Measurements from ENCODE around the gene YIPF6.
"Not testable (repeated sequence)": the region's sequence is repeated elsewhere in the genome, so short reads cannot be mapped to it uniquely, and the experiment has no call there.

YIPF6 gene

GRCh38 chrX:68506649-68507048 lies 7.8 kb downstream of the YIPF6 start:
- DNase-seq (ENCODE audit: low spot score), result no peak

GRCh38 chrX:68508799-68509198 lies 9.9 kb downstream of the YIPF6 start:
- DNase-seq (ENCODE audit: low spot score), result peak; percentile 3

DNA sequence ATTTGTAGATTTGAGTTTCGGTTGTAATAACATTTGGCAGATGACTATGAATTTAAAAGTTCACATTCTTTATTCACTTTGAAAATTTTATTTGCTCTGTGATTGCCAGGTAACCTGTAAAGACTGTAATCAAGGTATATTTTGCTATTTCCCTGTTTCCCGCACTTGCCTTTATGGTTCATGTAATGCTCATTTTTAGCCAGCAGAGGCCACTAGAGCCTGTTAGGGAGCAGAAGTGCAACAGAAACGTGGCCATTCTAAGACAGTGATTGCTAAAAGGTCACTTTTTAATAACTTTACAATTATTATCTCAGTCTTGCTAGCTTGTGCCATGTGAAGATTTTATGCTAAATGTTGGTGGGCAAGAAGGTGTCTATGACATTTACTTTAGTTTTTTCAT lies 12.4 kb downstream of the YIPF6 start:
- DNase-seq (ENCODE audit: low spot score), result peak; percentile 26

DNA sequence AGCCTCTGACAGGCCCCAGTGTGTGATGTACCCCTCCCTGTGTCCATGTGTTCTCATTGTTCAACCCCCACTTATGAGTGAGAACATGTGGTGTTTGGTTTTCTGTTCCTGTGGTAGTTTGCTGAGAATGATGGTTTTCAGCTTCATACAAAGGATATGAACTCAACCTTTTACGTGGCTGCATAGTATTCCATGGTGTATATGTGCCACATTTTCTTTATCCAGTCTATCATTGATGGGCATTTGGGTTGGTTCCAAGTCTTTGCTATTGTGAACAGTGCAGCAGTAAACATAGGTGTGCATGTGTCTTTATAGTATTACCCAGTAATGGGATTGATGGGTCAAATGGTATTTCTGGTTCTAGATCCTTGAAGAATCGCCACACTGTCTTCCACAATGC lies 25.8 kb downstream of the YIPF6 start:
- DNase-seq (ENCODE audit: low spot score), result not testable (repeated sequence)

- DNase-seq (ENCODE audit: low spot score), result no peak
These were observed 34.1 kb downstream of the YIPF6 start for GRCh38 chrX:68532831-68533533.

DNA sequence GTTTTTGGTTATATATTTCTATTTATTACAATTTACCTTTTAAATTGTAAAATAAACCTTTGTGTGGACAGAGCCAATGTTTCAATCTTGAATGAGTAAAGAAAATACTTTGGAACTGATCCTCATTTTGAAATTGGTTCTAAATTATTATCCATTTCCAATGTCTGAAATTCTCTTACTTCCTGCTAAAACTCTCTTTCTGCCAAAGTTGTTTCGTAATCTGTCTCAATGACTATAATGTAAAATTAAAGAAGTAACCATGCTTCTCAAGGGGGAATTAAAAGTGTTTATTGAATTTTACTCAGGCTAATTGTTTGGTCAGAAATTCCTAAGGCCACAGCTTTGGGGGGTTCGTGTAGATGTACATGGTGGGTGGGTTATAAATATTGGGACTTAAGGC lies 34.8 kb downstream of the YIPF6 start:
- DNase-seq (ENCODE audit: low spot score), result no peak

- no peak for DNase-seq (ENCODE audit: low spot score)
These were observed 35.8 kb downstream of the YIPF6 start for GRCh38 chrX:68534691-68535090.

- no peak for DNase-seq (ENCODE audit: low spot score)
These were observed 37.6 kb downstream of the YIPF6 start for GRCh38 chrX:68536429-68536828.

- no peak for DNase-seq (ENCODE audit: low spot score)
These were observed 38.0 kb downstream of the YIPF6 start for GRCh38 chrX:68536884-68537283.

DNA sequence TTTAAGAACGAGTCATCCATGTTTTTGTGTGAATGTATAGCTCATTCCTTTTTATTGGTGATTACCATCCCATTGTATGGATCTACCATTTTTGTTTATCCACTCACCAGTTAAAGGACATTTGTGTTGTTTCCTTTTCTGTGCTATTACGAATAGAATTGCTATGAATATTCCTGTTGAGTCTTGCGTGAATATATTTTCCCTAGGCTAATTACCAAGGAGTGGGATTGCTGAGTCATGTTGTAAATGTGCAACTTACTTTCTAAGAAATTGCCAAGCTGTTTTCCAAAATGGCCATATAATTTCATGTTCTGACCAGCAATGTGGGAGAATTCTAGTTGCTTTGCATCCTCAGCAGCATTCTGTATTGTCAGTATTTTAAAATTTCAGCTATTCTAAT lies 51.3 kb downstream of the YIPF6 start:
- DNase-seq (ENCODE audit: low spot score), result no peak

DNA sequence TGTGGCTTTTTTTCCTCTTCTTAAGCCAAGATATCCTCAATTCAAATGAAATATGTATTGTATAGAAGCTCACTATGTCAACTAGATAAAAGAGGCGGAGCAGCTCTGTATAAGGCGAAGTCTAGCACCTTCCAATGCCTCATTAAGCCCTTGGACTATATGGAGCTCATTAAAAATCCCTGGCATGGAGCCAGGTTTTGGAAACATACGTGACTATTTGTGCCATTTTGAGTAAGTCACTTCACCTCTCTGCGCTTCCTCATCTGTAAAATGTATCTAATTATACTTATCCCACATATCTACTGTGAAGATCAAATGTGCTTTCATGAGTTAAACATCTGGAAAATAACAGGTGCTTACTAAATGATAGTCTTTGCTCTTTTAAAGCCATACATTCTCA lies 57.2 kb downstream of the YIPF6 start:
- DNase-seq (ENCODE audit: low spot score), result no peak

DNA sequence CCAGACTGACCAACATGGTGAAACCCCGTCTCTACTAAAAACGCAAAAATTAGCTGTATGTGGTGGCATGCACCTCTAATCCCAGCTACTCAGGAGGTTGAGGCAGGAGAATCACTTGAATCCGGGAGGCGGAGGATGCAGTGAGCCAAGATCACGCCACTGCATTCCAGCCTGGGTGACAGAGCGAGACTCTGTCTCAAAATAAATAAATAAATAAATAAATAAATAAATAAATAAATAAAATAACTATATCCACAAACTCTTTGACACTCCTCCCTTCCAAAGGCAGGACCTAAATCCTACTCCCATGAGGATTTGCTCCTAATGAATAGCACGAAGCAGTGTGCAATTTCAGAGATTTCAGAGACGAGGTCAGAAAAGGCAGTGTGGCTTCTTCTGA lies 58.3 kb downstream of the YIPF6 start:
- DNase-seq (ENCODE audit: low spot score), result not testable (repeated sequence)

DNA sequence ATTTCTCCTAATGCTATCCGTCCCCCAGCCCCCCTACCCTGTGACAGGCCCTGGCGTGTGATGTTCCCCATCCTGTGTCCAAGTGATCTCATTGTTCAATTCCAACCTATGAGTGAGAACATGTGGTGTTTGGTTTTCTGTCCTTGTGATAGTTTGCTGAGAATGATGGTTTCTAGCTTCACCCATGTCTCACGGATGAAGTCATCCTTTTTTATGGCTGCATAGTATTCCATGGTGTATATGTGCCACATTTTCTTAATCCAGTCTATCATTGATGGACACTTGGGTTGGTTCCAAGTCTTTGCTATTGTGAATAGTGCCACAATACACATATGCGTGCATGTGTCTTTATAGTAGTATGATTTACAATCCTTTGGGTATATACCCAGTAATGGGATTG lies 61.1 kb downstream of the YIPF6 start:
- DNase-seq (ENCODE audit: low spot score), result not testable (repeated sequence)

- DNase-seq (ENCODE audit: low spot score), result no peak
These were observed 69.3 kb downstream of the YIPF6 start for GRCh38 chrX:68568136-68568535.

DNA sequence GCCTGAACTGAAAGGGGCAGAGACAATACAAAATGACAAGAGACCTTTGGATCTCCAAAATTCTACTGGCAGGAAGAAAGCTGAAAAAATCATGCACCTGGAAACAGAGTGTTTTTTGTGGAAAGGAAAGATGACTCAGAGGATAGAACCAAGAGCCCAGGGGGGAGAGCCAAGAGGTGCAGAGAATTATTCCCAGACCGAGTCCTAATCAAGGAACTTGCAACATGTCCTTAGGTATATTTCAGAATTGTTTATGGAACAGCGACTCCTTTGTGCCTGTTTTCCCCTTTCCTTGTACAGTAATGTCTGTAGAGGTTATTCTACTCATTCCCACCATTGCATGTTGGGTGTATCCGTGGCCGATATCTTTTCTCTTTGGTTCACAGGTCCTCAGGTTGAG lies 71.7 kb downstream of the YIPF6 start:
- no peak for DNase-seq (ENCODE audit: low spot score)

GRCh38 chrX:68571292-68571609 lies 72.4 kb downstream of the YIPF6 start:
- DNase-seq (ENCODE audit: low spot score), result no peak

DNA sequence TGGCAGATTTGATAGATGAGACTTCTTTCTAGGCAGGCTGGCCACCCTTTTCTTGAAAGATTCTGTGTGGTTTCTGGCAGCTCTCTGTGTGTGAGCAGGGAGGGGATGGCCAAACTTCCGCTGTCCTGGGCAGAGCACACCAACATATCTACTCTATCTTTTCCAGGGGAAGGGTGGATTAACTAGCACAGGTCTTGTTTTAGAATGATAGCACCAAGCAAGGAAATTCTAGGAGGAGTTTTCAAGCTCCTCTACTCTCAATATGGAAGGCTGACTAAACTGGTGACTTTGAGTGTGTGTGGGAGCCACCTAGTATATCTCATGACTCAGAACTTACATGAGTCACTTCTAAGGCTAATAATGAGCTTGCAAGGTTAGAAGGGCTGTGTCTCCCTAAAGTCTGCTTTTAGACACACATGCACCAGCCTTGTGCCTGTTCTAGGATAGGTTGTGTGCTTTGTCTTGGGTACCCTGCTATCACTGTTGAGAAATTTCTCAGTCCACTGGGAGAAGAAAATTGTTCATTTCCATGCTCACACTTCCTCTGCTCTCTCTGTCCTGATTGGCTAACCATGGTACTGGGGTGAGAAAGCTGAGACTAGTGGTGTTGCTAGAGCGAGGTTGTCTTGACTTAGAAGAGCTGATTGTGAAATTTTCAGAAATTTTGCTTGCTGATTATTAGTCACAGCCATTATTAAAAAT lies 72.9 kb downstream of the YIPF6 start:
- no peak for DNase-seq (ENCODE audit: low spot score)

DNA sequence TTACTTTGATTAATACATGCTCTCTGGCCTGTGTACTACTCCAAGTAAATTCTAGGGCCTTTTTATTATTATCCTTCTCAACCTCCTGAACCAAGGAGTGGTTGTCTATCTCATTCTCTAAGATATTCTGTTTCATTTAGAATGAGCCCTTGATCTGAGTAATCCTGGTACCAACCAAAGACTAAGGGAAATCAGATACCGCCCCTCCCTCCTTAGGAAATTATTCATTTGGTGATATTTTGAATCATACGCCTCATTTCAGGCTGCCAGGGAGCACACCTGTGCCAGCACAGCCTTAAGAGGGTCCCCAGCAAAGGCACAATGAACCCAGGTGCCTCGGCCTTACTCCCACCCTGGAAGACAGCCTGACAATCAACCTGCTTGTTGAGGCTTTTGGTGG lies 75.4 kb downstream of the YIPF6 start:
- DNase-seq (ENCODE audit: low spot score), result no peak

GRCh38 chrX:68579810-68580209 lies 81.0 kb downstream of the YIPF6 start:
- DNase-seq (ENCODE audit: low spot score), result no peak

- no peak for DNase-seq (ENCODE audit: low spot score)
These were observed 85.4 kb downstream of the YIPF6 start for GRCh38 chrX:68584221-68584620.
